Stimulated activated CD4-positive, alpha-beta T cell treated with anti-CD3 and anti-CD28 coated beads, TNF-alpha, amount 100 ng/mL, for 24 hours (primary cell): ENCODE data around the gene OGDH.

Experiments
- DNase-seq, 3 experiments: peaks; one replicate each; pipeline ENCODE4 v3.0.0-alpha.2; 2020; ENCODE audit warnings: low read depth in 3 of 3

OGDH gene

GRCh38 chr7:44618045-44618444 is 11.6 kb downstream of the OGDH start:
- no peak for DNase-seq

DNA sequence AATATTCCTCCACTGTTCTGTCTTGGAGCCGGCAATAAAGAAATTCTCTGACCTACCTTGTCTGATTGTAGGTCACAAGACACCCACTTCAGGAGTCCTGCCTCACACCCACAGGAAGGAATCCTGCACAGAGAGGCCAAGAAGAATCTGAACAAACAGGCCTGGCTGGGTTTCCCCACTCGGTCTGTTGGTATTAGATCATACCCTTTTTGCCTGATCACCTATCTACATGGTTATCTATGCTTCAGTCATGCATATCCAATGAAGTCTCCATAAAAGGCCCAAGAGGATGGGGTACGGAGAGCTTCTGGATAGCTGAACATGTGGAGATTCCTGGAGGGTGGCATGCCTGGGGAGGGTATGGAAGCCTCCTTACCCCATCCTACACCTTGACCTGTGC is 12.3 kb downstream of the OGDH start:
- no peak for DNase-seq

DNA sequence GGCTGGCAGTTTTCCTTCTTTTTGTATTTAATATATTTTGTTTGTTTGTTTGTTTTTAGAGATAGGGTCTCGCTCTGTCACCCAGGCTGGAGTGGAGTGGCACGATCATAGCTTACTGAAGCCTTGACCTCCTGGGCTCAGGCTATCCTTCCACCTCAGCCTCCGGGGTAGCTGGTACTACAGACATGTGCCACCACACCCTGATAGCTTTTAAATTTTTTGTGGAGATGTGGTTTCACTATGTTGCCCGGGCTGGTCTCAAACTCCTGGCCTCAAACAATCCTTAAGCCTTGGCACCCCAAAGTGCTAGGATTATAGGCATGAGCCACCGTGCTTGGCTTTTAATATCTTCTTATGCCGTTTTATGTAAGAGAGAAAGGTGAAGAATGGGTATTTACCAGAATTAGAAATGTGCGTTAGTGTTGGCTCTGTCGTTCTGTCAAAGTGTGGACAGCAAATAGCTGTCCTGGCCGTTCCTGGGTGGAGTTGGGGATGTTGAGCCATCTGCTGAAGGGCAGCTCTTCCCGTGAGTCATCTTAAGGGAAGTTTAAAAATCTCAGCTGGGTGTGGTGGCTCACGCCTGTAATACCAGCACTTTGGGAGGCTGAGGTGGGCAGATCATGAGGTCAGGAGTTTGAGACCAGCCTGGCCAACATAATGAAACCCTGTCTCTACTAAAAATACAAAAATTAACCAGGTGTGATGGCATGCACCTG is 14.8 kb downstream of the OGDH start:
- no peak for DNase-seq

DNA sequence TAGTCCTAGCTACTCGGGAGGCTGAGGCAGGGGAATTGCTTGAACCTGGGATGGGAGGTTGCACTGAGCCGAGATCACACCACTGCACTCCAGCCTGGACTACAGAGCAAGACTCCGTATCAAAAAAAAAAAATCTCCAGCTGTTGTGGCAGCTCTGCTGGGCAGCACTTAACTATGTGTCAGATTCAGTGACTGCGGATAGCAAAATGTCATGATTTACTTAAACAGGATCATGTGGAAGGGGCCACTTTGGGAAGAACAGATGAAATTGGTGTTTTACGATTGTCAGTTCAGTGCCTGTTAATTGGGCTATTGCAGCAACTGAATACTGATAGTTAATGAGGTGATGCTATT is 15.3 kb downstream of the OGDH start:
- no peak for DNase-seq

DNA sequence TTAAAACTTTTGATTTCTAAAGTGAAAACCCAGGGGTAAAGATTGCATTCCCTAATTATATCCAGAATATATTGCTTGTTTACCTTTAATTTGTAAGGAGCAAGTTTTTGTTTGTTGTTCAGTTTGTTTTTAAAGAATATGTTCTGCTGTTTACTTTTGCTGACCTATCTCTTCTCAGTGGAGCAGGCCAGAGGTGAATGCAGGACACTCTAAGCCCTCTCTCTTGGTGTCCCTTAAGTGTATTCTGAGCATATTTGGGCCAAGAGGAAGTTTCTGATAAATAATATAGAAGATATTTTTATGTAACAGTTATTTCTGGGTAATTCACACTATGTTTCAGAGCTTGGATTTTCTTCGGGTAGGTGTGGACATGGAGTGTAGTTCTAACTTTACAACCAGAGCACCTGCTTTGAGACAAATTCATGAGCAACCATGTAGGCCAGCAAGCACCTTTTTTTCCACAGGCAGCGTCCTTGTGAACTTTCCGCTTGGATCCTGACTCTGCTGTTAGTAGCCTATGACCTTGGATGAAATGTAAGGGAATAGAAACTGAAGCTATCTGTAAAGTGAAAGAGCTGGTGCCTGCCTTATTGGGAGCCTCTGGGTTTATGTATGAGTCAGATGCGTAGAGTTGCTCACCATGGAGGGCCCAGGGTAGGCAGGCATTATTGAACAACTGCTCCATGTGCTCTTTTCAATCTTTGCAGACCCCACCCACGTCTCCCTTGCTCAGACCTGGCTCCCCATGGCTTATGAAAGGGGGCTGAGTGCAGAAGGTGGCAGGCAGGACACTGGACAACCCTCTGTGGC is 16.1 kb downstream of the OGDH start:
- no peak for DNase-seq

DNA sequence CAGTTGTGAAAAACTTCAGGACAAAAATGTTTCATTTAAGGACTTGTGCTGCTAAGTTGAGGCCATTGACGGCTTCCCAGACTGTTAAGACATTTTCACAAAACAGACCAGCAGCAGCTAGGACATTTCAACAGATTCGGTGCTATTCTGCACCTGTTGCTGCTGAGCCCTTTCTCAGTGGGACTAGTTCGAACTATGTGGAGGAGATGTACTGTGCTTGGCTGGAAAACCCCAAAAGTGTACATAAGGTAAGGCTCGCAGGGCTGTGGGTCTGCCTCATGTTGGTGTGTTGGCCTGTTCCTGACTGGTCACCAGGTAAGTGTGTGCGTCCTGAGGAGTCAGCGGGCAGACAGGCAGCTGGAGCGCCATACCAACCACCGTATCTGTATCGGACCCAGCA is 17.9 kb downstream of the OGDH start:
- DNase-seq = no peak

DNA sequence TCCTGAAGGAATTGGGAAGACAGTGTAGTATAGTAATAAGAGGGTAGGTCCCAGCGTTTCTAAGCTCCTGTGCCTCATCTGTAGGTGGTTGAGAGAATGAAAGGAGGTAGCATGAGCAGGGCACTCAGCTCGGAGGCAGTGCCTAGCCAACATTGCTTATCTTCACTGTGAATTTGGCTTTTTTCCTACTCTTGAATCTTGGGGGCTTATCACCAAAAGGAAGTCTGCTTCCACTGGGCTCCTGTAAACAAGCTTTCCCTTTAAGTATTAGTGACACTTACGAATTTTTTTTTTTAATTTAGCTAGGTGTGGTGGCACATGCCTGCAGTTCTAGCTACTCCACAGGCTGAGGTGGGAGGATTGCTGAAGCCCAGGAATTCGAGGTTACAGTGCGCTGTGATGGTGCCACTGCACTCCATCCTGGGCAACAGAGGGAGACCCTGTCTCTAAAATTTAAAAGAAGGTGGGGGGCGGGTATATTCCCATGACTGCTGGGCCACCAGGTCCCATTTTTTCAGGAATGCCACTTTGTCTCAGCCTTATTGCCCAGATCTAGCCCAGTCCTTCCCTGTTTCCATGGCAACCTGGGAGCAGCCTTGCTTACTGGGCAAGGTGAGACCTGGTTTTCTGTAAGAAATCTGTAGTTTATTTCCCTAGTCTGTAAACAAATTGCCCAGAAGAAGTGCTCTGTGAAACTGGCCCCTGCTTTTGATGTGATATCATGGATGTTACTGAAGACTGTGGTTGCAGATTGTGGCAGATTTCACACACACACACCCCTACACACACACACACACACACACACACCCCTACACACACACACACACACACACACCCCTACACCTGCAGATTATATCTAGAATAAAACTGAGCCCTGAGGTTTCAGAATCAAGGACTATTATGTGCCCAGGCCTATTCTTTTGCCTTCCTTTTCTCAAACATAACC is 19.4 kb downstream of the OGDH start:
- DNase-seq = no peak

DNA sequence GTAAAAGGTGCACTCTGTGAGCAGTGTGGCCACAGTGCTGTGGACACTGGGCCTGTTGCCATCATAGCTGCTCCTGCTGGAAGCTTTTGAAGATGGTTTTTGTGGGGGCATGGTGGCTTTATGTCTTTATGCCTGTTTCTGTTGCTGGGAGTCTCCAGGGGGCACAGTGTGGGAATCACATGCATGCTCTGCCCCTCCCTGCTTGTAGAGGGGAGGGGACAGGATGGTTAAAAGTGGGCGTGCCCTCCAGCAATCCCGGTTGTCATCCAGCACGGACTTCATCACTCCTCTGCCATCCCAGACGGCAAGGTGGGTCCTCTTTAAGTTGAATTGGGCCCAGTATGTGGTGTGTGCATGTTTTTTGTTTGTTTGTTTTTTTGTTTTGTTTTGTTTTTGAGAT is 20.2 kb downstream of the OGDH start:
- DNase-seq = no peak

- no peak for DNase-seq
Observed at GRCh38 chr7:44629829-44630522, 23.5 kb downstream of the OGDH start.

GRCh38 chr7:44630792-44631457 is 24.5 kb downstream of the OGDH start:
- no peak for DNase-seq

DNA sequence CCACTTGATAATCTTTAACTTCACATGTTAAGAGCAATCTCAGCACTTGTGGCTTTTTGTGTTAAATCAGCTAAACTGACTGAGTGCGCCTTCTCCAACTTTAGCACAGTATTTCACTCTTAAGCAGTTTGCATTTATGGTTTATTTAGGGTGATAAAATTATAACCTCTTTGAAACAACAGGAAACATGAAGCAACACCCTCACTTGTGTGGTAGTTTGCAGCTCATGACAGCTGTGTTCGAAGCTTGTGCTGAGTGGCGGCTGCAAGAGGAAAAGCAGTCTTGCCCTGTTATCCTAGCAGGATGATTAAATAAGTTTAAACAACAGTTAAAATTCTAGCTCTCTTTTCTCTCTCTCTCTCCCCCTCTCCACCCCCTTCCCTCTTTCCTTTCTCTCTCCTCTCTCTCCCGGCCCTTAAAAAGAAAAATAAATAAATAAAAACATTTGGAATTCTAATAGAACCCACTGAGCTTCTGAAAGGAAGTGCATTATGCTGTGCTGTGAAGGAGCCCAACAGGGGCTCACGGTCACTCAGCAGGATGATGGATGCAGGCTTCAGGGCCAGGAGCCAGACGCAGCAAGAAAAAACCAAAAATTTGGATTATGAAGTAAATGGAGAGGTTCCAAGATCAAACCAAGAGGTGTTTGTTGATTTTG is 25.2 kb downstream of the OGDH start:
- DNase-seq = no peak

DNA sequence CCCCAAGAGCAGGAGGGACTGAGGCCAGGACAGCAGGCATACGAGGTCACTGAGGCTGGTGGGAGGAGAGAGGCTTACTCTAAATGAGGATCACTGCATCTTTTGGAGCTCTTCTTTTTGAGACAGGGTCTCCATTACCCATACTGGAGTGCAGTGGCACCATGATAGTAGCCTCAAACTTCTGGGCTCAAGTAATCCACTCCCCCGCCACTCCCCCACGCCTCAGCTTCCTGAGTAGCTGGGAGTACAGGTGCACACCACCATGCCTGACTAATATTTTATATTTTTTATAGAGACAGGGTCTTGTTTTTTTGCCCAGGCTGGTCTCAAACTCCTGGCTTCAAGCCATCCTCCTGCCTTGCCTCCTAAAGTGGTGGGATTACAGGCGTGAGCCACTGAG is 25.8 kb downstream of the OGDH start:
- no peak for DNase-seq

GRCh38 chr7:44633254-44634186 is 27.1 kb downstream of the OGDH start:
- DNase-seq = peak in 2 of 3 experiments; percentile 40 to 54

DNA sequence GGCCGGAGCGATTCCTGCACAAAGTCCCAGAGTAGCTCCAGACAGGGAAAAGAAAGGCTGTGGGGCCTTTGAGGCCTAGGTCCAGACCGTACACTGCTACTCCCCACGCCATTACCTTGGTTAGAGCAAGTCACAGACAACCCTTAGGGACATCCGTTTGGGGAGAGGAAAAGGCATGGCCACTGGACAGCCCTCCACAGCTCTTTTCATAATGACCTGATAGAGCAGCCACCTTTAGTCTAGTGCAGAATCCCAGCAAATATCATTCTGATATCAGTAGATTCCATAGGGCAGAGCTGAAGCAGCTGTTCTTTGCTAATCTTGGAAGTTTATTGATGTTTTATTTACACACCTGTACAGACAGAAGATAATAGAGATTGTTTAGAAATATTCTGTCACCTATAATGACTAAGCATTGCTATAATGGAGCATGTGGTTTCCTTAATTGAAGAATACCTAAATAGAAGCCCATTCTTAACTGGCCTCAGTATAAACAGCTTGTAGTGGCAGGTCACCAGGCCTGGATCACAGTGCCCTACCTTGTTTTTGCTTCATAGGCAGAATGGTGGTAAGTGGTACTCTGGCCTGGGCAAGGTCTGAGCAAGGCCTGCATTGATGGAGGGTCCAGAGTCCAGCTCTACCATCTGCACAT is 27.9 kb downstream of the OGDH start:
- no peak for DNase-seq

- DNase-seq = no peak
Observed at GRCh38 chr7:44634839-44635591, 28.6 kb downstream of the OGDH start.

GRCh38 chr7:44636041-44636584 is 29.7 kb downstream of the OGDH start:
- no peak for DNase-seq

DNA sequence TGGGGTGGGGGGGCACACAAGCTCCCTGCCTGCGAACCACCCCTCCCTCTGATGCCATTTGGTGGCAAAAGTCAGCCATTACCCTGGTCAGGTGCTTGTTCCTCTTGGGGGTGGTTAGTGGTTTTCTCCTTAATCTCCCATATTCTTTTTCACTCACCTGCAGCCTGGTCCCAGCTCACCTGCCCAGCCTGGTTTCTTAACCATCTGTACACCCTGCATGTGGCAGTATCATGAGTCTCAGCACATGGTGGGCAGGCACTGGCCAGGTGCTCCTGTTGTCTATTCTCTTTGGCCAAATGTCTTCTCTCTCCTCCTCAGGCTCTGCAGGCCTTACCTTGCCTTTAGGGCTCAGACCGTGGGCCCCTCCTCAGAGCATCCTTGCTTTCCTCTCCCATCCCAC is 30.5 kb downstream of the OGDH start:
- DNase-seq = no peak
